HFFc6 (cell line): ENCODE results near the gene KRT40. TPM values are rescaled to one million over a fixed set of nuclear protein-coding genes. Genes with fewer than 3 reads are reported as not detected.

Experiments
- DNase-seq: peaks from one replicate; pipeline ENCODE4 v3.0.0-alpha.2; 2018
- H3K27ac Mint-ChIP-seq: 2 replicates; pipeline ENCODE4 v1.8.0; 2020; ENCODE audit warnings: mild to moderate bottlenecking, mixed read lengths
- H3K27me3 Mint-ChIP-seq: 2 replicates; pipeline ENCODE4 v1.8.0; 2021; ENCODE audit warnings: mild to moderate bottlenecking, moderate library complexity, mixed read lengths; ENCODE audit not compliant: insufficient read depth
- H3K36me3 Mint-ChIP-seq: 2 replicates; pipeline ENCODE4 v1.8.0; 2021; ENCODE audit warnings: low read depth, mixed read lengths
- H3K4me1 Mint-ChIP-seq: 2 replicates; pipeline ENCODE4 v1.8.0; 2020; ENCODE audit warnings: low read depth, mixed read lengths
- H3K4me3 Mint-ChIP-seq: 2 replicates; pipeline ENCODE4 v1.8.0; 2020; ENCODE audit warnings: mild to moderate bottlenecking, moderate library complexity, mixed read lengths
- H3K9me3 Mint-ChIP-seq: 2 replicates; pipeline ENCODE4 v1.8.0; 2020; ENCODE audit warnings: mild to moderate bottlenecking, mixed read lengths
- total RNA-seq, 6 experiments: library from RNA; stranded (reverse); fragmentation: NEBNext Ultra II Directional; extraction: Animal tissue kit (Norgen Biotek cat#: 25700); gene quantifications; 2 replicates in 1 of 6; 3 replicates in 5 of 6; pipeline ENCODE4 v1.2.3, GENCODE V29; 2021
- TF ChIP-seq, protein P1 (sequence below): fragments of 200-600 bp; sonication (generic); IDR thresholded peaks from 2 replicates; pipeline ENCODE4 v1.5.0; 2021; ENCODE audit warnings: antibody characterized with exemption, mild to moderate bottlenecking

KRT40 gene
- total RNA-seq, 6 experiments from 2014 or later, result not detected

DNA sequence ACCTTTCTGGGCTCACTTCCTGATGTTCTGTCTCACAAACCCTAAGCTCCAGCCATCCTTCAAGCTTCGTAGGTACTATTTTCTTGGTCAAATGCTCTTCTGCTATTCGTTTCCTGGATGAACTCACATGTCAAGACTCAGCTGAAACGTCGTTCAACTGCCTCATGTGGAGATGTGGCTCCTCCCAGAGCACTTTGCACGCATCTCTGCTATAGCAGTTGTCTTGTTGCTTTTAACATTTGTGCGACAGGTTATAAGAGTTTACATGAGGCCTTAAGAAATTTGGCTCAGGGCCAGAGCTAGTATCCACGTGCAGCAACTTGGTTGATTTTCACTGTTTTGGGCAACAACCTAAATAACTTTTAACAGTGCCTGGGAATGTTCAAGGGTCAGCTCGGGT, 2.8 kb upstream of the KRT40 start:
- Mint-ChIP-seq H3K4me1 (0 out of 2 replicates have a peak, but pooled peaks cover 9% of the 10 kb centered on the region), H3K4me3 (no peak overlapping the region), H3K27ac (no peak overlapping the region), H3K9me3 (no peaks in the 10 kb centered on the region), H3K27me3 (no peaks in the 10 kb centered on the region), H3K36me3 (no peaks in the 10 kb centered on the region)
- TF ChIP-seq, protein P1, sequence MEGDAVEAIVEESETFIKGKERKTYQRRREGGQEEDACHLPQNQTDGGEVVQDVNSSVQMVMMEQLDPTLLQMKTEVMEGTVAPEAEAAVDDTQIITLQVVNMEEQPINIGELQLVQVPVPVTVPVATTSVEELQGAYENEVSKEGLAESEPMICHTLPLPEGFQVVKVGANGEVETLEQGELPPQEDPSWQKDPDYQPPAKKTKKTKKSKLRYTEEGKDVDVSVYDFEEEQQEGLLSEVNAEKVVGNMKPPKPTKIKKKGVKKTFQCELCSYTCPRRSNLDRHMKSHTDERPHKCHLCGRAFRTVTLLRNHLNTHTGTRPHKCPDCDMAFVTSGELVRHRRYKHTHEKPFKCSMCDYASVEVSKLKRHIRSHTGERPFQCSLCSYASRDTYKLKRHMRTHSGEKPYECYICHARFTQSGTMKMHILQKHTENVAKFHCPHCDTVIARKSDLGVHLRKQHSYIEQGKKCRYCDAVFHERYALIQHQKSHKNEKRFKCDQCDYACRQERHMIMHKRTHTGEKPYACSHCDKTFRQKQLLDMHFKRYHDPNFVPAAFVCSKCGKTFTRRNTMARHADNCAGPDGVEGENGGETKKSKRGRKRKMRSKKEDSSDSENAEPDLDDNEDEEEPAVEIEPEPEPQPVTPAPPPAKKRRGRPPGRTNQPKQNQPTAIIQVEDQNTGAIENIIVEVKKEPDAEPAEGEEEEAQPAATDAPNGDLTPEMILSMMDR, result no peak
- no peak for DNase-seq

DNA sequence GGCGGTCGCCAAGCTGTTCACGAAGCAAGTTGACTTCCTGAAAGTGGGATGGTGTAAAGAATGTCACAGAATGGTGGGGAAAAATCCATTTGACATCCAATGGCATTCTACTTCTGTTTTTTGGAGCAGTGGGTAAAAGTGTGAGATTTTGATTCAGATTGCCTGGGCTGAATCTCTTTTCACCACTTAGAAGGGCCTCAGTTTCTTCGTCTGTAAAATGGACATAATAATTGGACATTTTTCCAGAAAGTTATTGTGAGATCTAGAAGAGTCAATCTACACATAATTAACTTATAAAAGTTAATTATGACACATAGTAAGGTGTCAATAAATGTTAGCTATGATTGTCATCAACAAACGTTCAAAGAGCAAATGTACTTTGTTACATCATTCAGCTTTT, 3.0 kb downstream of the KRT40 start:
- H3K9me3 Mint-ChIP-seq, result no peaks in the 10 kb centered on the region
- H3K4me1 Mint-ChIP-seq, result no peaks in the 10 kb centered on the region
- TF ChIP-seq, protein P1, result no peak
- no peak for DNase-seq
- H3K27ac Mint-ChIP-seq, result no peak overlapping the region
- no peaks in the 10 kb centered on the region for H3K27me3 Mint-ChIP-seq
- H3K4me3 Mint-ChIP-seq, result no peak overlapping the region
- no peaks in the 10 kb centered on the region for H3K36me3 Mint-ChIP-seq

DNA sequence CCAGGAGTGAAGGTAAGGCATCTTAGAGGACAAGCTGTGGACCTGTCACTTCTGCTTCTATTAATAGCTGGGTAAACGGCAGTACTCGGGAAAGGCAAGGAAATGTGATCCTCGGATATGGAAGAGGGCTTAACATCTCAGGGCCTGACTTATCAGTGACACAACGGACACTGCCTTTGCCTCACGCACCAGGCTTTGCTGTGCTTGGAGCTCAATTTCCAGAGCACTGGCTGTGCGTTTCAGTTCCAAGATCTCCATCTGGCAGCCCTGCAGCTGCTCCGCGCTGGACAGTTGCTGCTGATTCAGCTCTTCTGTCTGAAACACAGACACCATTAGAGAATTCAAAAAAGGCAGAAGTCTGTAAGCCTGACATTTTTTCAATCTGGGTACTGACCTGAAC, 3.5 kb downstream of the KRT40 start:
- Mint-ChIP-seq H3K4me1 (no peaks in the 10 kb centered on the region), H3K27me3 (no peaks in the 10 kb centered on the region), H3K27ac (no peak overlapping the region), H3K4me3 (no peak overlapping the region), H3K9me3 (no peaks in the 10 kb centered on the region), H3K36me3 (no peaks in the 10 kb centered on the region)
- no peak for DNase-seq
- TF ChIP-seq, protein P1, result no peak

DNA sequence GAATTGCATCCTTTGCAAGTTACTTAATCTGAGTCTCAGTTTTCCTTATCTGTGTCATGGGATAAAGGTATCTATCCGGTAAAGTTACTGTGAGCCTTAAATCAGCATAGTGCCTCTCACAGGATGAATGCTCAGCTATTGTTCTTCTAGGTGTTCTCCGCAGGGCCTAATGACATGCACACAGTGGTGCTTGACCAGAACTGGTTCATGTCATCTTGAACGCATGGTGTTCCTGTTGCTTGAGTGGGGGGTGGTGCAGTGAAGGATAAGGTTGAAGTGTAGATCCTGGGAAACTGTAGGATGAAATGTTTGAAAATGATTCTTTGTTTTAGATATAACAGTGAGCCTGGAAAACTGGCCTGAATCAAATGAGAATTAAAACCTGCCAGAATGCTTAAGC, 4.0 kb downstream of the KRT40 start:
- no peak overlapping the region for H3K4me3 Mint-ChIP-seq
- TF ChIP-seq, protein P1, result no peak
- no peak for DNase-seq
- H3K27me3 Mint-ChIP-seq, result no peaks in the 10 kb centered on the region
- no peaks in the 10 kb centered on the region for H3K9me3 Mint-ChIP-seq
- H3K4me1 Mint-ChIP-seq, result no peaks in the 10 kb centered on the region
- no peaks in the 10 kb centered on the region for H3K36me3 Mint-ChIP-seq
- no peak overlapping the region for H3K27ac Mint-ChIP-seq

DNA sequence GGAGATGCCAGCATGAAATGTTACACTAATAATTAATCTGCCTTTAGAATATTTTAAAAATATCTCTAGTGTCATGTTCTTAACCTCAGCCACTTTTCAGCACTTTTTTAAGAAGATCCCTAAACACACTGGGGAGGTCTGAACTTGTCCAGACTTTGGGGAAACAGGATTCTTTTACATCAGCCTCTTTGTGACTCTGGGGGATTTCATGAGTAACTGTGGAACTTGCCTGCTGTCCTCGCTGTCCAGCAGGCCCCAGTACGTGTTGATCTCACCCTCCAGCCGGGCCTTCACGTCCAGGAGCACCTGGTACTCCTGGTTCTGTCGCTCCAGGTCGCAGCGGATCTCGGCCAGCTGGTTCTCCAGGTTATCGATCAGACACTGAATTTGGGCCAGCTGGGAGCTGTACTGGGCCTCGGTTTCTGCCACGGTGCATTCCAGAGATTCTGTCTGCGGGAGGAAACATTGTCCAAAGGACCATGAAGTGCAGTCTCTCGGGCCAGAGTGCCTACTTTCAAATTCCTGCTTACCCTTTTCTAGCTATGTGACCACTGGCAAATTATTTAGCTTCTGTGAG, 5.5 kb downstream of the KRT40 start:
- Mint-ChIP-seq H3K4me1 (no peaks in the 10 kb centered on the region), H3K4me3 (no peak overlapping the region), H3K9me3 (no peaks in the 10 kb centered on the region), H3K27ac (no peak overlapping the region), H3K27me3 (no peaks in the 10 kb centered on the region), H3K36me3 (no peaks in the 10 kb centered on the region)
- TF ChIP-seq, protein P1, result no peak
- DNase-seq, result no peak

DNA sequence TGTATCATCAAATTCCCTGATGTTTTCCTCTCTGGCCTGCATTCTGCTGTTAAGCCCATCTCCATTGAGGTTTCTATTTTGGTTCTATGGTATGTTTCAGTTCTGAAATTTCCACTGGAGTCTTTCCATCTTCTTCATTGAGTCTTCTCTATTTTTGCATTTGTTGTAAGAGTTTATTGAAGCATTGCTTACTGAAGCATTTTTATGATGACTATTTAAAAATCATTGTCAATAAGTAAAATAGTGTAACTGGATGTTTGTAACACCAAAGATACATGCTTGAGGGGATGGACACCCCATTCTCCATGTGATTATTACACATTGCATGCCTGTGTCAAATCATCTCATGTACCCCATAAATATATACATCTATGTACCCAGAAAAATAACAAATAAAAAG, 8.6 kb downstream of the KRT40 start:
- H3K36me3 Mint-ChIP-seq, result no peaks in the 10 kb centered on the region
- no peak overlapping the region for H3K4me3 Mint-ChIP-seq
- H3K27me3 Mint-ChIP-seq, result no peaks in the 10 kb centered on the region
- TF ChIP-seq, protein P1, result no peak
- no peaks in the 10 kb centered on the region for H3K4me1 Mint-ChIP-seq
- no peak for DNase-seq
- no peak overlapping the region for H3K27ac Mint-ChIP-seq
- no peaks in the 10 kb centered on the region for H3K9me3 Mint-ChIP-seq
